GM20431 (cell line): Measurements from ENCODE around the gene NBPF6.
"Not testable (repeated sequence)": the region's sequence is repeated elsewhere in the genome, so short reads cannot be mapped to it uniquely, and the experiment has no call there.

Experiments
- in situ Hi-C: fragments of 300-500 bp; cut with MseI, MboI; formaldehyde crosslinking; loops from one replicate; pipeline ENCODE4 v1.15.0; 2020; ENCODE audit warnings: low sequenced_read_pairs; ENCODE audit not compliant: unreplicated experiment

The NBPF6 gene

GRCh38 chr1:108450043-108450442, at the start of gene NBPF6:
Gene NBPF6 (plus strand): TSS chr1:108450343. CDS start chr1:108450602, 259 bp downstream.
- in situ Hi-C loops, result not testable (repeated sequence)

GRCh38 chr1:108411098-108411833, 38.9 kb upstream of the NBPF6 start:
- in situ Hi-C loops, result not testable (repeated sequence)

GRCh38 chr1:108420129-108420528, 30.0 kb upstream of the NBPF6 start:
- in situ Hi-C loops, result not testable (repeated sequence)

GRCh38 chr1:108421061-108421916, 28.9 kb upstream of the NBPF6 start:
- in situ Hi-C loops, result not testable (repeated sequence)

- in situ Hi-C loops, result not testable (repeated sequence)
Measured at GRCh38 chr1:108426877-108427276, 23.3 kb upstream of the NBPF6 start.

GRCh38 chr1:108432002-108432401, 18.1 kb upstream of the NBPF6 start:
- in situ Hi-C loops, result not testable (repeated sequence)

- in situ Hi-C loops, result not testable (repeated sequence)
Measured at GRCh38 chr1:108433404-108433803, 16.7 kb upstream of the NBPF6 start.

- in situ Hi-C loops, result not testable (repeated sequence)
Measured at GRCh38 chr1:108438536-108438935, 11.6 kb upstream of the NBPF6 start.

- in situ Hi-C loops, result not testable (repeated sequence)
Measured at GRCh38 chr1:108454521-108454920, 4.4 kb downstream of the NBPF6 start.

GRCh38 chr1:108458661-108459060, 8.5 kb downstream of the NBPF6 start:
- in situ Hi-C loops, result not testable (repeated sequence)

- in situ Hi-C loops, result not testable (repeated sequence)
Measured at GRCh38 chr1:108461758-108462157, 11.6 kb downstream of the NBPF6 start.

- in situ Hi-C loops, result not testable (repeated sequence)
Measured at GRCh38 chr1:108463962-108464361, 13.8 kb downstream of the NBPF6 start.

GRCh38 chr1:108466166-108466565, 16.0 kb downstream of the NBPF6 start:
- in situ Hi-C loops, result not testable (repeated sequence)

GRCh38 chr1:108467155-108467554, 17.0 kb downstream of the NBPF6 start:
- in situ Hi-C loops, result not testable (repeated sequence)

GRCh38 chr1:108470750-108471149, 20.6 kb downstream of the NBPF6 start:
- in situ Hi-C loops, result not testable (repeated sequence)

- in situ Hi-C loops, result not testable (repeated sequence)
Measured at GRCh38 chr1:108474516-108474915, 24.4 kb downstream of the NBPF6 start.

GRCh38 chr1:108478429-108479015, 28.4 kb downstream of the NBPF6 start:
- in situ Hi-C loops, result no loop called here

- in situ Hi-C loops, result no loop called here
Measured at GRCh38 chr1:108482708-108483107, 32.6 kb downstream of the NBPF6 start.

GRCh38 chr1:108485990-108486389, 35.8 kb downstream of the NBPF6 start:
- in situ Hi-C loops, result not testable (repeated sequence)

GRCh38 chr1:108486707-108487106, 36.6 kb downstream of the NBPF6 start:
- in situ Hi-C loops, result not testable (repeated sequence)

- in situ Hi-C loops, result not testable (repeated sequence)
Measured at GRCh38 chr1:108495008-108495407, 44.9 kb downstream of the NBPF6 start.
